ENCODE measurements around the gene FBXO33.

Gene FBXO33

DNA sequence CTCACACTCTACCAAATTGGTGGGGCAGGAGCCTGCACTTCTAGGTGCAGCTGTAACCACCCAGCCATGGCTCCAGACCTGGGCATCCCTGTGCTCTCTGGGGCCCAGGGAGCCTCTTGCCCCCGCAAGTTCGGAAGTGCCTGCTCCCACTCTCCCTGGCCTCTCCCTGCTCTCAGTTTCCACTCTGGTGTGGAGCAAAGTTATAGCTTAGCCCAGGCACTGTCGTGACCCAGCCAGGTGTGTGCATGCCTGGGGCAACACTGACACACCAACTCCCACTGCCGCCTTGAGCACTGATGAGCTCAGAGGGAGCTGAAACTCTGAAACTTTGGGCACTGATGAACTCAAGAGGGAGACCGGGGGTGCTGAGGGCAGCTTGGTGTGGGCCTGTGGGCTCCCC lies 8.7 kb upstream of the FBXO33 start:
- Mint-ChIP-seq H3K36me3 (ENCODE audit: low read depth) (peaks cover 3% of the 10 kb centered on the region), H3K27me3 (no peaks in the 10 kb centered on the region), H3K4me3 (no peak overlapping the region), H3K9me3 (no peaks in the 10 kb centered on the region), H3K4me1 (peaks cover 17% of the 10 kb centered on the region), H3K27ac (no peak overlapping the region)
- DNase-seq, result no peak
- no peak for ATAC-seq

DNA sequence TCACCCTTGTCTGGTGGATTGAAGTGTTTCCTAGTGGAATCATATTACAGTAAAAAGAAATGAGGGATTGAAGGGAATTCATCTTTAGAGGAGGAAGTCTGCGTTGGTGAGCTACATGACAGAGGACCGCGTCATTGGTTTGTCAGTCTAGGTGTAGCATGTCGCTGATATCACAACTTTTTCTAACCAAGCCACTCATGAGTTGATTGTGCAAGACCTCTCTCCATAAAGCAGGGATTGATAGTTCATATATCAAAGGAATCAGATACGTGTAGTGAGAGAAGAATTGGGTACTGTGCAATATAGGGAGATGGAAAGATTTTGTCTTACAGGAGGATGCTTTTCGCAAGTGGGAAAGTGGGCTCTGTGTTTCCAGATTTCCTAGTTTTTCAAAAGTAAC lies 3.0 kb upstream of the FBXO33 start:
- peaks cover 21% of the 10 kb centered on the region for H3K4me1 Mint-ChIP-seq
- no peaks in the 10 kb centered on the region for H3K9me3 Mint-ChIP-seq
- H3K27me3 Mint-ChIP-seq, result no peaks in the 10 kb centered on the region
- no peak for ATAC-seq
- no peak overlapping the region for H3K4me3 Mint-ChIP-seq
- no peaks in the 10 kb centered on the region for H3K36me3 Mint-ChIP-seq (ENCODE audit: low read depth)
- H3K27ac Mint-ChIP-seq, result no peak overlapping the region
- DNase-seq, result no peak

DNA sequence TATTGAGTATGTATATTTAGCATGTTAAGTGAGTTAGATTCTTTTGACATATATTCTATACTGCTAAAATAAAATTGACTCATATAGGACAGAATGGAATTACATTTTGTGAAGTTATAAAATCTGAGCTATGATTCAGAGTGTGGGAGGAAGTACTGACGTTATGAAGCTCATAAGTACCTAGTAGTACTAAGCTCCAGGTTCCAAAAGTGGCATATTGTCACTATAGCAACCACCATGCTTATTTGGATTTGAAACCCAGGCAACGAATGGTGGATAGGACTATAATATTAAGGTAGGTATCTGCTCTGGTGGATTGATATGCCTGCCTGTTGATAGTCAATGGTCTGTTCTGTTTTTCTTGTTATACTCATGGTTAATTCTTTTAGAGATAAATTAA lies 2.2 kb upstream of the FBXO33 start:
- H3K27ac Mint-ChIP-seq, result no peak overlapping the region
- no peaks in the 10 kb centered on the region for H3K9me3 Mint-ChIP-seq
- no peak for DNase-seq
- peaks cover 29% of the 10 kb centered on the region for H3K4me1 Mint-ChIP-seq
- H3K36me3 Mint-ChIP-seq (ENCODE audit: low read depth), result no peaks in the 10 kb centered on the region
- no peak for ATAC-seq
- H3K27me3 Mint-ChIP-seq, result no peaks in the 10 kb centered on the region
- no peak overlapping the region for H3K4me3 Mint-ChIP-seq

DNA sequence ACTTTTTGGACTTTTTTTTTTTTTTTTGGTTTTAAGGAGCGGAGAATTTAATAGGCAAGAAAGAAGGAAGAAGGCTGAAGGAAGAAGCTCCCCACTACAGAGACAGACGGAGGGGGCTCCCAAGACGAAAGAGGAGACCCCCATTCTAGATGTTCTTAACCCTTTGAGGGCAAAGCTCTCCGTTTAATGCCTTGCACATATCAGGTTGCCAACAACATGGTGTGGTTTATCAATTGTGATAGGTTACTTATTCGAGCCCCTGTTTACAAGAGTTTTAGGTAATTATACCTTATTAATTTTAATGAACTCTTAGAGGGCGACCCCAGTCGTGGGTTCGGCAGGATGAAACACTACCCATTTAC lies 1.2 kb upstream of the FBXO33 start:
- Mint-ChIP-seq H3K36me3 (ENCODE audit: low read depth) (no peaks in the 10 kb centered on the region), H3K27ac (peak overlapping the region; percentile 100), H3K9me3 (no peaks in the 10 kb centered on the region), H3K4me3 (peak overlapping the region; percentile 91), H3K4me1 (peaks cover 38% of the 10 kb centered on the region), H3K27me3 (no peaks in the 10 kb centered on the region)
- no peak for ATAC-seq
- DNase-seq, result no peak

DNA sequence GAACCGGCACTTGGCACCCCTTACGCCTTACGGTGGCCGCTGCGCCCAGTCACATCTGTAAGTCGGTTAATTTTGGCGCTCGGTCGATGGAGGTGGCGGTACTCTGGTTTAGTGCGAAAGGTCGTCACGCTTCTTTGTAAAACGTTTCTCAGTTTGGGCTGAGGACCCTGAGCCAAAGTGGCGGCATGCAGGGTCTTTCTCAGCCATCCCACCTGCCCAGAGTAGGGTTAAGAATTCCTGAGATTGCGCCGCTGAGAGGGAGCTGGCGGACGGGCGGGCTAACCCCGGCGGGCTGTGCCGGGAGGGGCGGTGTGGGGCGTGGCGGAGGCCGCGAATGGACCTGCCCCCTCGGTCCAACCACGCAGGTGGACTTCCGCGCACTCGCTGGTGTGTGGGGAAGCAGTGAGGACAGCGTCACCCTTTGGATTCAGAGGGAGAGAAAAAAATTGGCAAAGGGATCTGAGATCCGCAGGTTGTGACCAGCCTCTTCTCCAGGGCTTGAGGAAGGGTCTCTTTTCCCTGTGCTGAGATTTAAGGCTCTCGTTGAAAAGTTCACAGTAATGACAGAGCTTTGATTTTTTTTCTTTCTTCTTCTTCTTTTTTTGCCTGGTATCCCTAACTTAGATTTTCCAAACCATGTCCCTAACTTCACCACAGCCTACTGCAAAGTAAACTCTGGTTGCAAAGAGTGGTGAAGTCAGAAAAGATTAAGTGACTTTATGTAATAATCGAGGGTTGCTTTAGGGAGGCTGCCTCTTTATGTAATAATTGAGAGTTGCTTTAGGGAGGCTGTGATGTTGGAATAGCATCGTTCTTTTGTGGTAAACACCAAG lies 602 bp upstream of the FBXO33 start:
- Mint-ChIP-seq H3K4me3 (peak overlapping the region; percentile 91), H3K4me1 (peaks cover 44% of the 10 kb centered on the region), H3K27me3 (no peaks in the 10 kb centered on the region), H3K27ac (peak overlapping the region; percentile 100), H3K36me3 (ENCODE audit: low read depth) (no peaks in the 10 kb centered on the region), H3K9me3 (no peaks in the 10 kb centered on the region)
- DNase-seq, result peak; percentile 81
- ATAC-seq, result peak; percentile 65

DNA sequence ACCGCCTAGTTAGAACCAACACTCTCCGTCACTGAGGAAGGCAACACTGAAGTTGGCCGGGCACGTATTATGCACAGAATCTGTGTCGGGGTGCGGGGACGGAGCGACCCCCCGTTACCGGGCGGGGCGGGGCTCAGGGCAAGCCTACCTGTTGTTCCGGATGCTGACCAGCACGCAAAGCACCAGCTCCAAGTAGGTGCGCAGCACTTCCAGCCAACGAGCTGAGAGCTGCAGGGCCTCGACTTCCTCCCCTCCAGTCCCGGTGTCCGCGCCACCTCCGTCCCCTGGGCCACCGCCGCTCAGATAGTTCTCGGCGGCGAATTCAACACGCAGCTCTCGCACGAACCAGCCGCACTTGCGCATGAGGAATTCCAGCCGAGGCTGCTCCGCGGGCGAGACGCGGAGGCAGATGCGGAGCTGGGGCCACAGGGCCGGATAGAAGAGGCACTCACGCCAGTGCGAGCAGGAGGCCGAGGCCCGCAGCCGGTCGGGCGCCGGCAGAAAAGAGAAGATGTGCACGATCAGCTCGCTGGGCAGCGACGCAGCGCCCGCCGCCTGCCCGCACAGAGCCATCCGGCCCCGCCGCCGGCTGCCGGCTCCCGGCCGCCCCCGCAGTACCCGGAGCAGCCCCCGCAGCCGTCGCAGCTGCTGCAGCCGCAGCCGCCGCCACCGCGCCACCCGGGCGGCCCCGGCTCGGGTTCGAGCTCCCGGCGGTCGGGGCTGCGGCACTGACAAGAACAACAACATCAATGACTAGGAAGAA lies 636 bp downstream of the FBXO33 start:
- Mint-ChIP-seq H3K27ac (peak overlapping the region; percentile 100), H3K9me3 (no peaks in the 10 kb centered on the region), H3K4me3 (peak overlapping the region; percentile 91), H3K4me1 (peaks cover 51% of the 10 kb centered on the region), H3K27me3 (no peaks in the 10 kb centered on the region), H3K36me3 (ENCODE audit: low read depth) (no peaks in the 10 kb centered on the region)
- ATAC-seq, result peak; percentile 9
- DNase-seq, result peak; percentile 48

DNA sequence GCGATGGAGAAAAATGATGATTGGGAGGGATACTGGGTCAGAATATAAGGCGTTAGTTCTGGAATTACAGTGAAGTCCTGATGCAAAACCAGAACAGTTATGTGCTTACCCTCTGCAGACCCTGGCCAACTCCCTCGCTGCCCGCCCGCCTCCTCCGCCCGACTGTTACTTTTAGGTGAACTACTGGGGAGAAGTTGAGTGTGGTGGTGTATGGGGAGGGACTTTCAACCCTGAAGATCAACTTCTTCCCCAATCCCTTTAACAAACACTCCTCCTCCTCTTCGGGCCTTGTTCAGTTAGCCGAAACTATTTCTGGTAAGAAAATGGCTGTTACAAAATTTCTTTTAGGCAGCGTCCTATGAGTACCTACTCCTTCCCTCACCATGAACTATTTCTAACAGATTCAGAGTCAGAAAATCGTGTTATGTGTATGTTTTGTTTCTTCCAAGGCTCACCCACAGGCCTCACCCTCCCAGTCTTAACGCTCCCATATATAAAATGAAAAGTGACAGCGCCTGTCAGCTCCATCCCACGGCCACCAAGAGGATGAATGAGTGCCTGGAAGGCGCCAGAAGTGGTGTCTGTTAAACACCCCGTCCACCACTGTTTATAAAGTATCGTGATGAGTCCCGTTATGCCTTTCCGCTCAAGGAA lies 1.3 kb downstream of the FBXO33 start:
- Mint-ChIP-seq H3K27me3 (no peaks in the 10 kb centered on the region), H3K36me3 (ENCODE audit: low read depth) (no peaks in the 10 kb centered on the region), H3K4me1 (peaks cover 57% of the 10 kb centered on the region), H3K9me3 (no peaks in the 10 kb centered on the region), H3K27ac (peak overlapping the region; percentile 100), H3K4me3 (peak overlapping the region; percentile 91)
- no peak for DNase-seq
- ATAC-seq, result peak; percentile 1

DNA sequence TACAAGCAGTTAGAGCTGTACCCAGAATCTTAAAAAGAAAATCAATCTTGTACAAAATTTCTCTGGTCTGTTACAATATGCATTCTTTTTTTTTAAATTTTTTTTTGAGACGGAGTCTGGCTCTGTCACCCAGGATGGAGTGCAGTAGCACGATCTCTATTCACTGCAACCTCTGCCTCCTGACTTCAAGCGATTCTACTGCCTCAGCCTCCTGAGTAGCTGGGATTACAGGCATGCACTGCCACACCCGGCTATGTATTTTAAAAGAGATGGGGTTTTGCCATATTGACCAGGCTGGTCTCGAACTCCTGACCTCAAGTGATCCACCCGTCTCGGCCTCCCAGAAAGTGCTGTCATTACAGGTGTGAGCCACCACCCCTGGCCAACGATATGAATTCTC lies 4.1 kb downstream of the FBXO33 start:
- ATAC-seq (no peak), DNase-seq (no peak)
- Mint-ChIP-seq H3K9me3 (no peaks in the 10 kb centered on the region), H3K27ac (no peak overlapping the region), H3K27me3 (no peaks in the 10 kb centered on the region), H3K4me1 (peaks cover 59% of the 10 kb centered on the region), H3K4me3 (no peak overlapping the region), H3K36me3 (ENCODE audit: low read depth) (no peaks in the 10 kb centered on the region)

DNA sequence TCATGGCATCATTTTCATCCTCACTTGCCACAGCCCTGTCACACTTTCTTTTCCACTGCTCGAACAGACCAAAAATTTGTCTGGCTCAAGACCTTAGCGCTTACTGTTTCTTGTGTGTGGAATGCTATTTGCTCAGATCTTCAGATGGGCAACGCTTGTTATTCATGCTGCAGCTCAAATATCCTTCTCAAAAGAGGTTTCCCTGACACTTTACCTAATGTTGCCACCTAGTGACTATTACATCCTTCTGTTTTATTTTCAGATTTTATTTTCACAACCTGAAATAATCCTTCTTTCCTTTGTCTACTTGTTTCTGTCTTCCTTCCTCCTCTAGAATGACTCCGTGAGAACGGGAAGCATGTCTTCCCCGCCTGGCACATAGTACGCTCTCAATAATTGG lies 5.6 kb downstream of the FBXO33 start:
- H3K36me3 Mint-ChIP-seq (ENCODE audit: low read depth), result no peaks in the 10 kb centered on the region
- DNase-seq (no peak), ATAC-seq (no peak)
- H3K4me3 Mint-ChIP-seq, result no peak overlapping the region
- H3K9me3 Mint-ChIP-seq, result no peaks in the 10 kb centered on the region
- peaks cover 62% of the 10 kb centered on the region for H3K4me1 Mint-ChIP-seq
- H3K27ac Mint-ChIP-seq, result peak overlapping the region; percentile 6
- H3K27me3 Mint-ChIP-seq, result no peaks in the 10 kb centered on the region

DNA sequence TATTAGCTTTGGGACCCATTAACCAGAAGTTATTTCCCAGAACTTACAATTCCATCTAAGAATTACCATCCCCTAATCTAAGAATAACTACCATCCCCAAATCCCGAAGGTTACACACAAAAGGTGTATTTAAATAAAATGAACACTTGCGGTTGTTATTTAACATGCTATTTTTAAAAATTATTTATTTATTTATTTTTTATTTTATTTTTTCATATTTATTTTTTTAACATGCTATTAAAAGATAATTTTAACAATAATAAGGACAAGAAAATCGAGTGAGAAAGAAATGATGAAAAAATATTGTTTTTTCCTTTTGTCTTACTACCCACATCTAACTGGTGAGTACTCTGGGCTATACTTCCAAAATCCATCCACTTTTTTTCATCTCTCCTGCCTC lies 6.3 kb downstream of the FBXO33 start:
- DNase-seq (no peak), ATAC-seq (no peak)
- peaks cover 67% of the 10 kb centered on the region for H3K4me1 Mint-ChIP-seq
- no peaks in the 10 kb centered on the region for H3K9me3 Mint-ChIP-seq
- H3K4me3 Mint-ChIP-seq, result no peak overlapping the region
- peaks cover 2% of the 10 kb centered on the region for H3K36me3 Mint-ChIP-seq (ENCODE audit: low read depth)
- no peaks in the 10 kb centered on the region for H3K27me3 Mint-ChIP-seq
- H3K27ac Mint-ChIP-seq, result no peak overlapping the region

DNA sequence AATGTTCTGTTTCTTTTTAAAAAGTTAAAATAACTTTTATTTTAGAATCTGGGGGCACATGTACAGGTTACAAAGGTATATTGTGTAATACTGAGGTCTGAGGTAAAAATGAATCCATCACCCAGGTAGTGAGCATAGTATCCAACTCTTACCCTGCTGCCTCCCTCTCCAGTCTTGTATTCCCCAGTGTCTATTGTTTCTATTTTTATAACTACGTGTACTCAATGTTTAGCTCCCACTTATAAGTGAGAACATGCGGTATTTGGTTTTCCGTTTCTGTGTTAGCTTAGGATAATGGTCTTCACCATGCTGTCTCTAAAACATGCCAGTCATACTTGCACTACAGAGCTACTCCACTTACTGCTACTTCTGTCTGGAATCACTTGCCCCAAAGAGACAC lies 8.4 kb downstream of the FBXO33 start:
- Mint-ChIP-seq H3K4me1 (peaks cover 56% of the 10 kb centered on the region), H3K9me3 (peaks cover 4% of the 10 kb centered on the region), H3K27me3 (no peaks in the 10 kb centered on the region), H3K27ac (no peak overlapping the region), H3K36me3 (ENCODE audit: low read depth) (peaks cover 16% of the 10 kb centered on the region), H3K4me3 (no peak overlapping the region)
- DNase-seq, result no peak
- no peak for ATAC-seq

DNA sequence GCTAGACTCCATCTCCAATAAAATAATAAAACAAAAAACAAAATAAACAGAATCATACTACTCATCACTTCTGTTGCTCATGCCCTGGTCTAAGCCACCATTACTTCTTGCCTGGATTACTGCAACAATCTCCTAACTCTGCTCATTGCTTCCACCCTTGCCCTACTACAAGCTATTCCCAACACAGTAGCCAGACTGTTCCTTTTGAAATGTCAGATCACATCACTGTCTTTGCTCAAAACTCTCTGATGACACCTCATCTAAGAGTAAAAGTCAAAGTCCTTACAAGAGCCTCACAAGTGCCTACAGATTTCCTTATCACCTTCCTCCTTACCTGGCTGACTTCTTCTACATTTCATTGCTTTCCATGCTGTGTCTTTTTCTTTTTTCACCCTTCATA lies 10.0 kb downstream of the FBXO33 start:
- no peak for DNase-seq
- no peak overlapping the region for H3K27ac Mint-ChIP-seq
- peaks cover 46% of the 10 kb centered on the region for H3K4me1 Mint-ChIP-seq
- no peak overlapping the region for H3K4me3 Mint-ChIP-seq
- H3K36me3 Mint-ChIP-seq (ENCODE audit: low read depth), result peaks cover 18% of the 10 kb centered on the region
- H3K9me3 Mint-ChIP-seq, result peaks cover 5% of the 10 kb centered on the region
- no peaks in the 10 kb centered on the region for H3K27me3 Mint-ChIP-seq
- no peak for ATAC-seq

DNA sequence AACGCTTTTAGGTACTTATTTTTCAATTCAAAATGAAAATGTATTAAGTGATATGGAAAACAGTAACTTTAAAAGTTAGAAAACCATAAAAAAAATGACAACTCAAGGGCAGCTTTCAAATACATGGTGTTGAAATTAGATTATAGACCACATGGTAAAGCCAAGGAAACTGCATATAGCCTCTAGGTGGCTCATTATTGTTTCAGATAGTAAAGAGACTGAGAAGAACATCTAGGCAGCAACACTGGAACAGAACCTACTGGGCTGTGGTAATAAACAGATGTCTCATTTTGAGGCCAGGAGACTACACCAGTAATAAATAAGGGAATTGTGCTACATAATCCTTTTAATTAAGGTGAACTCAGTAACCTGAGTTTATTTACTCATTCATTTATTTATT lies 13.0 kb downstream of the FBXO33 start:
- ATAC-seq (no peak), DNase-seq (no peak)
- Mint-ChIP-seq H3K36me3 (ENCODE audit: low read depth) (peaks cover 41% of the 10 kb centered on the region), H3K4me3 (no peak overlapping the region), H3K9me3 (peaks cover 26% of the 10 kb centered on the region), H3K4me1 (peaks cover 28% of the 10 kb centered on the region), H3K27ac (no peak overlapping the region), H3K27me3 (no peaks in the 10 kb centered on the region)

DNA sequence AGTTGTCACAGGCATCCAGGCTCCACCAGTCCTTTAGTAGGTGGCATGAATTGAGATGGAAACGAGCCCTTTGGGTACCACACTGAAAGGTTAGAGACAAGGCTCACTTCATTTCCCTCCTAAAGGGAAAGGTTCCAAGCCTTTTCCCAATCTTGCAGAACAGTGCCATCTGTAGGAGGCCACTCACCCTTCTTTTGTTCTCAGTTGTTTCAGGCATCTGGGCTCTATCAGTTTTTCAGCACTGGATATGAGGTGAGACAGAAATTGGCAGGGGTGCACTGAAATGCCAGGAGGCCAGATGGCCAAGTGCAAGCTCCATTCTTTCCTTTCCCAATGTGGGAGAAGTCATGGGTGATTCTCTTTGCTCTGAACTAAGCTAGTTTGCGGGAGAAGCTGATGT lies 15.2 kb downstream of the FBXO33 start:
- no peak for ATAC-seq
- H3K4me3 Mint-ChIP-seq, result no peak overlapping the region
- DNase-seq, result no peak
- H3K27ac Mint-ChIP-seq, result no peak overlapping the region
- peaks cover 55% of the 10 kb centered on the region for H3K36me3 Mint-ChIP-seq (ENCODE audit: low read depth)
- peaks cover 19% of the 10 kb centered on the region for H3K4me1 Mint-ChIP-seq
- H3K27me3 Mint-ChIP-seq, result no peaks in the 10 kb centered on the region
- H3K9me3 Mint-ChIP-seq, result peaks cover 40% of the 10 kb centered on the region

DNA sequence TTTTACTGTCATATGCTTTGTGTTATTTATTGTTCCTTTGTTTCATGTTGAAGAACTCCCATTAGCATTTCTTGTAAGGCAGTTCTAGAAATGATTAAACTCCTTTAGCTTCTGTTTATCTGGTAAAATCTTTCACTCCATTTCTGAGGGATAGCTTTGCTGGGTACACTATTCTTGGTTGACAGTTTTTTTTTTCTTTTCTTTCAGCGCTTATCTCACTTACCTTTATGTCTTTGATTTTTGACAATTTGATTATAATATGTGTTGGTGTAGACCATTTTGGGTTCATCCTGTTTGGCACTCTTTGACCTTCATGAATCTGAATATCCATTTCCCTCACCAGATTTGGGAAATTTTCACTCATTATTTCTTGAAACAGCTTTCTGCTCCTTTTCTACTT lies 16.2 kb downstream of the FBXO33 start:
- Mint-ChIP-seq H3K9me3 (peaks cover 43% of the 10 kb centered on the region), H3K27ac (no peak overlapping the region), H3K27me3 (no peaks in the 10 kb centered on the region), H3K4me1 (peaks cover 13% of the 10 kb centered on the region), H3K4me3 (no peak overlapping the region), H3K36me3 (ENCODE audit: low read depth) (peaks cover 57% of the 10 kb centered on the region)
- DNase-seq (no peak), ATAC-seq (no peak)
